ENCODE results near the gene XYLT1.
"Not testable (repeated sequence)": the region's sequence is repeated elsewhere in the genome, so short reads cannot be mapped to it uniquely, and the experiment has no call there.

Gene XYLT1

GRCh38 chr16:17512636-17513220 is 42.0 kb upstream of the XYLT1 start:
- TF ChIP-seq, protein P1, sequence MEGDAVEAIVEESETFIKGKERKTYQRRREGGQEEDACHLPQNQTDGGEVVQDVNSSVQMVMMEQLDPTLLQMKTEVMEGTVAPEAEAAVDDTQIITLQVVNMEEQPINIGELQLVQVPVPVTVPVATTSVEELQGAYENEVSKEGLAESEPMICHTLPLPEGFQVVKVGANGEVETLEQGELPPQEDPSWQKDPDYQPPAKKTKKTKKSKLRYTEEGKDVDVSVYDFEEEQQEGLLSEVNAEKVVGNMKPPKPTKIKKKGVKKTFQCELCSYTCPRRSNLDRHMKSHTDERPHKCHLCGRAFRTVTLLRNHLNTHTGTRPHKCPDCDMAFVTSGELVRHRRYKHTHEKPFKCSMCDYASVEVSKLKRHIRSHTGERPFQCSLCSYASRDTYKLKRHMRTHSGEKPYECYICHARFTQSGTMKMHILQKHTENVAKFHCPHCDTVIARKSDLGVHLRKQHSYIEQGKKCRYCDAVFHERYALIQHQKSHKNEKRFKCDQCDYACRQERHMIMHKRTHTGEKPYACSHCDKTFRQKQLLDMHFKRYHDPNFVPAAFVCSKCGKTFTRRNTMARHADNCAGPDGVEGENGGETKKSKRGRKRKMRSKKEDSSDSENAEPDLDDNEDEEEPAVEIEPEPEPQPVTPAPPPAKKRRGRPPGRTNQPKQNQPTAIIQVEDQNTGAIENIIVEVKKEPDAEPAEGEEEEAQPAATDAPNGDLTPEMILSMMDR (conservative IDR thresholded peaks at IDR 0.05; ENCODE audit: low read length): no peak
- H3K4me3 ChIP-seq (ENCODE audit: low read length): no peak overlapping the region
- DNase-seq (ENCODE audit: low read depth): peak; percentile 87

- DNase-seq (ENCODE audit: low read depth): peak; percentile 96
- TF ChIP-seq, protein P1 (conservative IDR thresholded peaks at IDR 0.05; ENCODE audit: low read length): no peak
- H3K4me3 ChIP-seq (ENCODE audit: low read length): no peak overlapping the region
These were observed 40.6 kb upstream of the XYLT1 start for GRCh38 chr16:17511340-17511739.

GRCh38 chr16:17510567-17510966 is 39.8 kb upstream of the XYLT1 start:
- TF ChIP-seq, protein P1 (conservative IDR thresholded peaks at IDR 0.05; ENCODE audit: low read length): no peak
- peak; percentile 73 for DNase-seq (ENCODE audit: low read depth)
- no peak overlapping the region for H3K4me3 ChIP-seq (ENCODE audit: low read length)

DNA sequence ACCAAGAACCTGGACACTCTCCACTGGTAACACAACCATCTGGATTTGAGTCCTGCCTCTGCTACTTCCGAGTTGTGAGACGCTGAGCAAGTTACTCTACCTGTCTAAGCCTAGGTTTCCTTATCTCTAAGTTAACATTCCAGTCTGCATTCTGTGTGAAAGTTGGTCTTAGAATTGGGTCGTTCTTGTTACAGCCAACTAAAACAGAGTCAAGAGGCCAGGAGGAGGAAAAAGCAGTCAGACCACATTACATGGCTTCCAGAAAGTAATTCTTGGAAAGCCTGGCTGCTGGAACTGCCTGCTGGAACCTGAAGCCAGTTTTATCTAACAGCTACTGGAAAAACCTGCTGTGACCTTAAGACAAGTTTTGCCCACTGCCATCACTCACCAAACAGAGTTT is 38.4 kb upstream of the XYLT1 start:
- no peak for DNase-seq (ENCODE audit: low read depth)
- TF ChIP-seq, protein P1 (conservative IDR thresholded peaks at IDR 0.05; ENCODE audit: low read length): no peak
- H3K4me3 ChIP-seq (ENCODE audit: low read length): no peak overlapping the region

- H3K4me3 ChIP-seq (ENCODE audit: low read length): no peak overlapping the region
- DNase-seq (ENCODE audit: low read depth): no peak
- TF ChIP-seq, protein P1 (conservative IDR thresholded peaks at IDR 0.05; ENCODE audit: low read length): no peak
These were observed 37.5 kb upstream of the XYLT1 start for GRCh38 chr16:17508303-17508702.

DNA sequence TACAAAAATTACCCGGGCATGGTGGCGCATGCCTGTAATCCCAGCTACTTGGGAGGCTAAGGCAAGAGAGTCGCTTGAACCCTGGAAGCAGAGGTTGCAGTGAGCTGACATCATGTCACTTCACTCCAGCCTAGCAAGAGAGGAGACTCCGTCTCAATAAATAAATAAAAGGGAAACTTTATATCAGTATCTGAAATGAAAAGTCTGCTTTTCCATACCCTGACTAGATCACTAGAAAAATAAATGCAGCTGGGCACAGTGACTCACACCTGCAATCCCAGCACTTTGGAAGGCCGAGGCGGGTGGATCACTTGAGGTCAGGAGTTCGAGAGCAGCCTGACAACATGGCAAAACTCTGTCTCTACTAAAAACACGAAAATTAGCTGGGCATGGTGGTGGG is 36.8 kb upstream of the XYLT1 start:
- not testable (repeated sequence) for DNase-seq (ENCODE audit: low read depth); H3K4me3 ChIP-seq (ENCODE audit: low read length)

- not testable (repeated sequence) for H3K4me3 ChIP-seq (ENCODE audit: low read length); DNase-seq (ENCODE audit: low read depth)
These were observed 35.1 kb upstream of the XYLT1 start for GRCh38 chr16:17505828-17506227.

DNA sequence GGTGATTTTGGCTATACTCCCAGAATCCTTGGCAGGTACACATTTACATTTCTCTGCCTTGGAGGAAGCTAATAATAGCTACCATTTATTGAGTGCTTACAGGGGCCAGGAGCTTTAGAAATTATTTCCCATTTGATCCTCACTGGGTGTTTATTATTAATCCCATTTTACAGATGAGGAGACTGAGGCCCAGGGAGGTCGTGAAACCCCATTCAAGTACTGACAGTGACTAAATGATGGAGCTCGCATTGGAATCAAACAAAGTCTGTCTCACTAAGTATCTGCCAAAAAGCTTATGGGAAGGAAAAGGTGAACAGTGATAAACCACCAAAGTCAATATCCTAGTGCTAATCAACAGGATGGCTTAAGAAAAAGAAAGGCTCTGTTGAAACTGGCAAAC is 33.3 kb upstream of the XYLT1 start:
- TF ChIP-seq, protein P1 (conservative IDR thresholded peaks at IDR 0.05; ENCODE audit: low read length): no peak
- DNase-seq (ENCODE audit: low read depth): no peak

More for the DNA sequence above, 33.3 kb upstream of the XYLT1 start:
- H3K4me3 ChIP-seq (ENCODE audit: low read length): no peak overlapping the region
